Ovary (tissue), 9 donors: ENCODE results near the gene PANK4. TPM values are rescaled to one million over a fixed set of nuclear protein-coding genes. Genes with fewer than 3 reads are reported as not detected.

Experiments used
- DNase-seq, 5 donors: peaks; one replicate each; pipeline ENCODE4 v3.0.0-alpha.2; 2019 to 2020
- H3K27ac ChIP-seq, 2 donors: fragments of 200-600 bp; one replicate each; pipeline versions ENCODE4 v1.5.1 to v1.8.0; 2019 to 2022
- H3K27me3 ChIP-seq: fragments of 200-600 bp; one replicate; pipeline ENCODE4 v1.8.0; 2022
- H3K36me3 ChIP-seq: fragments of 200-600 bp; sonication (generic); one replicate; pipeline ENCODE4 v1.5.1; 2019
- H3K4me1 ChIP-seq: one replicate; pipeline ENCODE4 v1.8.1; 2013; ENCODE audit warnings: mild to moderate bottlenecking, moderate library complexity; ENCODE audit not compliant: insufficient read depth
- H3K4me3 ChIP-seq: fragments of 200-600 bp; sonication (generic); one replicate; pipeline ENCODE4 v1.5.1; 2017
- H3K9me3 ChIP-seq, 2 donors: fragments of 200-600 bp in 1 of 2; sonication (generic) in 1 of 2; one replicate each; pipeline versions ENCODE4 v1.5.1 to v1.8.1; 2013 to 2019; ENCODE audit warnings: mild to moderate bottlenecking in 1 of 2, moderate library complexity in 1 of 2
- CTCF ChIP-seq, 3 donors: fragments of 450-650 bp in 2 of 3; fragments of 200-600 bp in 1 of 3; IDR thresholded peaks; one replicate each; pipeline versions ENCODE4 v1.5.1 to v1.8.0; 2016 to 2022; ENCODE audit warnings: antibody characterized with exemption in 3 of 3, mild to moderate bottlenecking in 1 of 3
- EP300 ChIP-seq: sonication (generic); formaldehyde crosslinking; IDR thresholded peaks from one replicate; pipeline ENCODE4 v1.6.1; 2017; ENCODE audit warnings: antibody characterized with exemption
- POLR2A ChIP-seq: fragments of 450-650 bp; IDR thresholded peaks from one replicate; pipeline ENCODE4 v1.6.1; 2017; ENCODE audit warnings: antibody characterized with exemption, mild to moderate bottlenecking, moderate library complexity
- WGBS, 3 donors: extraction: QIAGEN DNeasy Blood & Tissue Kit in 1 of 3; methylation state at CpG; one replicate each; pipeline versions ENCODE4 v1.1.5 to v1.1.7; 2013 to 2017; 5-methylcytosine and 5-hydroxymethylcytosine counted together
- intact Hi-C, 4 donors: fragments of 100-400 bp; cut with DNase I; formaldehyde crosslinking; loops; one replicate each; pipeline versions ENCODE4 v1.11.0 to v1.15.1; 2022 to 2023
- polyA plus RNA-seq, 2 donors: library from polyadenylated mRNA; stranded (reverse); fragments of 200-250 nt in 1 of 2; fragments of 350-450 nt in 1 of 2; fragmentation: Illumina TruSeq in 1 of 2; extraction: RNeasy Lipid Tissue Mini Kit (QIAGEN cat#74804) in 1 of 2; gene quantifications; one replicate each; pipeline ENCODE4 v1.2.3, GENCODE V29; 2013 to 2014
- total RNA-seq, 7 donors: library from RNA; depleted of rRNA in 2 of 7; stranded (reverse); fragments of >200 nt in 2 of 7; fragmentation: NEBNext Ultra II Directional in 3 of 7; extraction: Animal tissue kit (Norgen Biotek cat#: 25700) in 3 of 7; gene quantifications; one replicate each; pipeline versions ENCODE4 v1.1.0 to v1.2.4, GENCODE V29; 2016 to 2023
- donor health status: DM: no; HTN: no; CAD: no; lungs with moderate emphysema.
- donor health status: DM: no; HTN: no; CAD: no.
- donor health status: Bipolar disorder and iron deficiency.
- donor health status: DM: yes; HTN: yes; CAD: no.
- donor health status: DM: no; HTN: no; CAD: no.
- donor health status: DM: yes; HTN: yes; CAD: no.

PANK4 gene
- total and polyA plus RNA-seq, 9 donors = 14.7 to 33.3 (median 26.1) TPM

DNA sequence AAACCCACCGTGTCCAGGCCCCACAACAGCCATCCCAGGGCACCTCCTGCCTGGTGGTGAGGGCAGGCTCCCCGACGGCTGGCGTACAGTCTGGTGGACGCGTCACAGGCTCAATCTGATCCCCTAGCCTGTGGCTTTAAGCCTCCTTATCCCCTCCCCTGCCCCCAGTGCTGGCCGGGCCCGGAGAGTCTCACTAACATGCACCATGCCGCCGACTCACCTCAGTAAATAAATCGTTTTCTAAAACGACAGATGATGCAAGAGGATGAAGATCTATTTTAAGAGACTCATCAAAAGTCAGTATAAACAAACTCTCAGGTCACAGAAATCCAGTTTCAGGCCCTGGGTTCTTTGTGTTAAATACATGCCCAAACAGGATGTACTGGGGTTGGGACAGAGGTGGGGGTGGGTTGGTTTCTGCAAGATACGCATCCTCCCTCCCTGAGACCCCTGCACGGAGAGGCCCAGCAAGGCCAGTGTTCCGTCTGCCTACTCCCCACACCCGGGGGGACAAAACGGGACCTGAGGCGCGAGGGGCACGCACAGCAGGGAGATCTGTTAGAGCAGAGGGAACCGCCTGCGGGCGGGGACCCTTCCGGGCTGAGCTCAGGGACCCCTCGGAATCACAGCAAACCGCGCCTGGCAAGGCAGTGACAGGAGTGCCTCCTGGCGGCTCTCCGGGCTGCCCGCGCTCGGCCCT lies 3.1 kb downstream of the PANK4 start:
- H3K36me3 ChIP-seq = no peaks in the 10 kb centered on the region
- 74 to 76% (median 75%) methylated on average over 32 of the region's 32 CpGs for WGBS, 3 donors
- intact Hi-C loops = no loop called here
- no peak overlapping the region for H3K4me3 ChIP-seq
- H3K27ac ChIP-seq = no peak overlapping the region
- H3K9me3 ChIP-seq = no peaks in the 10 kb centered on the region
- H3K4me1 ChIP-seq = peaks cover 17% of the 10 kb centered on the region
- H3K27me3 ChIP-seq = no peaks in the 10 kb centered on the region
- TF ChIP-seq EP300 (no peak), POLR2A (no peak)
- DNase-seq = no peak

DNA sequence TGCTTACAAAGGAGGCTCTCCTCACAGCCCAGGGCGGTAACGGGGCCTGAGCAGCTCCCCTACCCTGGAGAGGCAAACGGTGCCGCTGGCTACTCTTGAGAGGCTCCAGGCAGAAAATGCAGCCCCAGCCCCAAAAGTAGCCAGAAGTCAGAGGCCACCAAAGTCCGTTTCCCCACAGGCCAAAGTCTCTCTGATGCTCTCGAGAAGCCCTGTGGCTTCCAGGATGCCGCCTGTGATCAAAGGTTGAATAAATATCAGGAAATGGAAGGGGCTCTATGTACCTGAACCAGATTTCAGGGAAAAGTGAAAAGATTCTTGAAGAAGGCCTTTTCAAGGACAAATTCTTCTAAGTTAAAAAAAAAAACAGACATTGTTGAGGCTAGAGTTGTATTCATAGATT lies 4.2 kb downstream of the PANK4 start:
- no peak for DNase-seq
- no peaks in the 10 kb centered on the region for H3K36me3 ChIP-seq
- 43 to 61% (median 50%) methylated on average over 7 of the region's 7 CpGs for WGBS, 3 donors
- H3K9me3 ChIP-seq = no peaks in the 10 kb centered on the region
- intact Hi-C loops = no loop called here
- H3K4me1 ChIP-seq = peaks cover 17% of the 10 kb centered on the region
- no peak overlapping the region for H3K4me3 ChIP-seq
- no peak overlapping the region for H3K27ac ChIP-seq
- TF ChIP-seq POLR2A (no peak), CTCF (IDR thresholded peaks at IDR 0.05) (no peak), EP300 (no peak)
- no peaks in the 10 kb centered on the region for H3K27me3 ChIP-seq

- no peaks in the 10 kb centered on the region for H3K36me3 ChIP-seq
- no peak for DNase-seq
- WGBS, 3 donors = 73 to 79% (median 77%) methylated on average over 21 of the region's 21 CpGs
- TF ChIP-seq CTCF (IDR thresholded peaks at IDR 0.05) (no peak), POLR2A (no peak), EP300 (no peak)
- H3K27me3 ChIP-seq = no peaks in the 10 kb centered on the region
- H3K9me3 ChIP-seq = no peaks in the 10 kb centered on the region
- peaks cover 11% of the 10 kb centered on the region for H3K4me1 ChIP-seq
- no peak overlapping the region for H3K27ac ChIP-seq
- no peak overlapping the region for H3K4me3 ChIP-seq
- intact Hi-C loops = no loop called here
Observed at GRCh38 chr1:2520806-2521205, 5.6 kb downstream of the PANK4 start.

GRCh38 chr1:2520206-2520605 lies 6.2 kb downstream of the PANK4 start:
- peaks cover 9% of the 10 kb centered on the region for H3K4me1 ChIP-seq
- intact Hi-C loops = no loop called here
- WGBS, 3 donors = 87 to 95% (median 91%) methylated on average over 16 to 20 of the region's 20 CpGs
- H3K27ac ChIP-seq = no peak overlapping the region
- TF ChIP-seq POLR2A (no peak), CTCF (IDR thresholded peaks at IDR 0.05) (no peak), EP300 (no peak)
- H3K36me3 ChIP-seq = no peaks in the 10 kb centered on the region
- H3K9me3 ChIP-seq = no peaks in the 10 kb centered on the region
- DNase-seq = no peak
- no peak overlapping the region for H3K4me3 ChIP-seq
- H3K27me3 ChIP-seq = no peaks in the 10 kb centered on the region

GRCh38 chr1:2519729-2520128 lies 6.7 kb downstream of the PANK4 start:
- intact Hi-C loops = no loop called here
- H3K9me3 ChIP-seq = no peaks in the 10 kb centered on the region
- WGBS, 3 donors = 90 to 92% (median 91%) methylated on average over 30 of the region's 30 CpGs
- no peak for DNase-seq
- no peak overlapping the region for H3K27ac ChIP-seq
- H3K4me3 ChIP-seq = no peak overlapping the region
- H3K36me3 ChIP-seq = no peaks in the 10 kb centered on the region
- no peak for TF ChIP-seq POLR2A
- TF ChIP-seq CTCF (IDR thresholded peaks at IDR 0.05) = no peak
- TF ChIP-seq EP300 = no peak
- H3K27me3 ChIP-seq = no peaks in the 10 kb centered on the region
- H3K4me1 ChIP-seq = peaks cover 4% of the 10 kb centered on the region
